Measurements from ENCODE around the gene OSBPL8.

DNA sequence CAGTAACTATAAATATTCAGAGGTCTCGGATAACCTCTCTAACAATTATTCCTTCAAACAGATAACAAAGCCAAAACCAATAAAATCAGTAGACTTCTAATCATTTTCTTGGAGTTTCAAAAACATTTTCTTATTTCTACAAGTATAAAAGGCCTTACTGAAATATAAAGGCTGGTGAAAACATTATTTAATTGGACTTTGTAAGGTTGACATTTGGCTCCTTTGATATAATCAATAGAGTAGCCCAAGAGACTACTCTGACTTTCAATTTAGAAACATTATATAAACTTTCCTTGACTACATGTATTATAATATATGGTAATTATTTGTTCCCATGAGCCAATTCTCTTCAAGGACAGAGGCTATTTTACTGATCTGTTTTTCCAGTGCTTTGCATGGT is 68.3 kb downstream of the OSBPL8 start:
- TF ChIP-seq, protein P1, sequence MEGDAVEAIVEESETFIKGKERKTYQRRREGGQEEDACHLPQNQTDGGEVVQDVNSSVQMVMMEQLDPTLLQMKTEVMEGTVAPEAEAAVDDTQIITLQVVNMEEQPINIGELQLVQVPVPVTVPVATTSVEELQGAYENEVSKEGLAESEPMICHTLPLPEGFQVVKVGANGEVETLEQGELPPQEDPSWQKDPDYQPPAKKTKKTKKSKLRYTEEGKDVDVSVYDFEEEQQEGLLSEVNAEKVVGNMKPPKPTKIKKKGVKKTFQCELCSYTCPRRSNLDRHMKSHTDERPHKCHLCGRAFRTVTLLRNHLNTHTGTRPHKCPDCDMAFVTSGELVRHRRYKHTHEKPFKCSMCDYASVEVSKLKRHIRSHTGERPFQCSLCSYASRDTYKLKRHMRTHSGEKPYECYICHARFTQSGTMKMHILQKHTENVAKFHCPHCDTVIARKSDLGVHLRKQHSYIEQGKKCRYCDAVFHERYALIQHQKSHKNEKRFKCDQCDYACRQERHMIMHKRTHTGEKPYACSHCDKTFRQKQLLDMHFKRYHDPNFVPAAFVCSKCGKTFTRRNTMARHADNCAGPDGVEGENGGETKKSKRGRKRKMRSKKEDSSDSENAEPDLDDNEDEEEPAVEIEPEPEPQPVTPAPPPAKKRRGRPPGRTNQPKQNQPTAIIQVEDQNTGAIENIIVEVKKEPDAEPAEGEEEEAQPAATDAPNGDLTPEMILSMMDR (conservative IDR thresholded peaks at IDR 0.05; ENCODE audit: low read length) = no peak
- no peak for TF ChIP-seq EZH2phosphoT487 (IDR thresholded peaks at IDR 0.05; ENCODE audit: borderline replicate concordance, low read depth, low read length)
